HG03095 (cell line): ENCODE data around the gene FGFR2.

Source experiments
- ATAC-seq: cut with Tn5 transposase; IDR thresholded peaks from one replicate; pipeline ENCODE4 v1.9.1; 2021; ENCODE audit warnings: moderate library complexity; ENCODE audit not compliant: unreplicated experiment

FGFR2 gene

GRCh38 chr10:121598263-121599249, at the start of gene FGFR2:
TSS of gene FGFR2 (minus strand) at chr10:121598444. CDS start at chr10:121593817, 4,627 bp downstream.
- ATAC-seq, result peak; percentile 66

GRCh38 chr10:121647401-121647800, 49.2 kb upstream of the FGFR2 start:
- ATAC-seq, result no peak

DNA sequence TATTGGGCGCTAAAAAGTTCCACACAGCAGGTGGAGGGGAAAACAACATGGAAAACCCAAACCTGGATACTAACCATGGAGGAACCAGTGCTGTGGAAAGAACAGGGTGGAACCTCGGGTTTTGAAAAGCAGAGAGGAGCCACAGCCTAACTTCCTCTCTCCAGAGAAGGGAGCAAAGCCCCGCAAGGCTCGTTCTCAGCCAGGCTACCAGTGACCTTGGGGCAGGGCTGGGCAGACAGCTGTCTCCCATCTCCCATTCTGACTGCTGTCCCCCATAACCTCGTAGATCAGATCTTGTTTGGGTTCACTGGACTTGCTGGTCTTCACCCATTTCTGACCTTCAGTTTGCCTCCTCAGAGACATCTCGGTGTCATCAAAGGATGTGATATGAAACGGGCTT, 47.5 kb upstream of the FGFR2 start:
- no peak for ATAC-seq

- no peak for ATAC-seq
Observed at GRCh38 chr10:121644501-121644900, 46.3 kb upstream of the FGFR2 start.

DNA sequence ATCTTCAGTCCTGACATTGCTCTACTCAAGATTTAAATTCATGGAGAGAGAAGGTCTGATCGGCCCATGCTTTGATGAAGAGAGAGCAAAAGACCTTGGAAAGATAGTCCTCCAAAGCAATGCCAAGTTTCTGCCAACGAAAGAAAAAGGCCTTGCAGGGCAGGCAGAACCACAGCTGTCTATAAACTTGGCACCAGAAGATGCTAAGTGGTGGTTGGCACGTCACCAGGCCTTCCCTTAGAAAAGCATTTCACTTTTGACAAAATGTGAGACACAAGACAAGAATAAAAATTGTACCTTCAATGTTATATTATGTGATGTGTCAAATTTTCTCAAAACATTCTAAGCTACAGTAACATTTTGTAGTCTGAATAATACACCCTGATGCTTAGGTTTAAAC, 42.0 kb upstream of the FGFR2 start:
- ATAC-seq, result no peak

- no peak for ATAC-seq
Observed at GRCh38 chr10:121639416-121639815, 41.2 kb upstream of the FGFR2 start.

DNA sequence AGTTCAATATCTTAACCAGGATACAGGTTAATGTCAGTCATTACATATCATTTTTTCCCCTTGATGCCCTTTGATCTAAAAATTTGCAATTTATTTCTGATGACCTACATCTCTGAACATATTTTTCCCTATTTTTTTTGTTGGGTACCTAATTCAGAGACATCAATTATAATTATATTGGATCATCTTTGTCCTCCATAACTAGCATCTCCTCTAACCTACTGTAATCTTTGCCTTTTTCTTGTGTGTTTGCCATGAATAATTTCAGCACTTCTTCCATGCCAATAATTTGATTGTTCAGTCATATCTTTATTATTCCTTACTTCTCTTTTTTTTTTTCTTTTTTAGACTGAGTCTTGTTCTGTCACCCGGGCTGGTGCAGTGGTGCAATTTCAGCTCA, 39.2 kb upstream of the FGFR2 start:
- no peak for ATAC-seq

GRCh38 chr10:121633056-121633455, 34.8 kb upstream of the FGFR2 start:
- no peak for ATAC-seq

DNA sequence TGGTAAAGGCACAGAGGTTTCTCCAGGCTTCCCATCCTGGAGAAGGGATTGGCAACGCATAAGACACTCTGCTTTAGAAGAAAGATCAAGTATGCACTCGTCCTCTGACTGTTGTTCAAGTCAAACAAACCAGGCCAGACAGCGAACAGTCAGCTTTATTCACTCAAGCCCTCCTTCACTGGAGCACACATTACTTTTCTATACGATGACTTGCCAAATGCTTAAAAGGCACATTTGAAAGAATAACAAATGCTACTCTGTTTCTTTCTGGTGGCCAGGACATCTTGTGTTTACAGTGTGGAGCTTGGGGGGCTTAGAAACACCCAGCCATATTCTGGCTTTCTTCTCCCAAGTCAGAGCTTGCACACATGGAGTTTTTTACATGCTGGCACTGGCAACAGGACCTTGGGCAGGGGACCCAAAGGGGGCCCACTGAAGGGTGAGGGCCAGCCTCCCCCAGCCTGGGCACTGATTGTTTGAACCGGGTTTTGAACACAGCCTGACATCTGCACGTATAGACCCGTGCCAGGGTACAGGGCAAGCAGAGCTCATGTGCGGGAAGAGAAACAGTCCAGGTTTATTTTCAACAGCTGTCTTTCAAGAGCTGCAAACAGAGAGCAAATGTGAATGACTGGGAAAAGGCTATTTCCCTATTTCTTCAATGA, 33.3 kb upstream of the FGFR2 start:
- ATAC-seq, result no peak

- ATAC-seq, result no peak
Observed at GRCh38 chr10:121628859-121629258, 30.6 kb upstream of the FGFR2 start.

- ATAC-seq, result no peak
Observed at GRCh38 chr10:121627876-121628581, 29.8 kb upstream of the FGFR2 start.

DNA sequence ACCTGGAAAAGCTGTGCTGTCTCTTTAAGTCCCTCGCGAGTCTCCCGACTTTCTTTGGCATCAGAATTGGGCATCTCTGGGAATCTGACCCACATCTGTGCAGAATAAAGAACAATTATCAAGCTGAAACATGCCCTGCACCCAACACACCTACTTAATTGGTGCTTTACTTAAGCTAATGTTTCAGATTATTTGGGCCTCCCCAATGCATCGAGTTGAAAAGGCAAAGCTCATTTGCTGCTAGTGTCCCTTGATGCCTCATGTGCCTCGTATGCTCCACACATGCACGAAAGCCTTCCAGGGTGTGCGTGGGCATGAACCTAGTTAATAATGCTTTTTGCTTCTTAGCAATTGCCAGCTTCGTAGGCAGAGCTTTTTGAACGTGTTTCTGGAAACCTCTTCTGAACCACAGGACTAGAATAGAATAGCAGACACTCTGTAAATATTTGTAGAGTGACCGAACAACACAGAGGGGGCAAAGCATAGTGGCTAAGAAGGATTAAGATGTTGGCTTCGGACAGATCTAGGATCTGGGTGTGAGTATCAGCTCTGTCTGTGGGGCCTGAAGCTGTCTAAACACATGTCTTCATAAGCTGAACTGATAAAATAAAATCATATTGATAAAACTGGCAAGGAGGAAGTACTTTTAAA, 26.7 kb upstream of the FGFR2 start:
- no peak for ATAC-seq

GRCh38 chr10:121618906-121619305, 20.7 kb upstream of the FGFR2 start:
- ATAC-seq, result no peak

DNA sequence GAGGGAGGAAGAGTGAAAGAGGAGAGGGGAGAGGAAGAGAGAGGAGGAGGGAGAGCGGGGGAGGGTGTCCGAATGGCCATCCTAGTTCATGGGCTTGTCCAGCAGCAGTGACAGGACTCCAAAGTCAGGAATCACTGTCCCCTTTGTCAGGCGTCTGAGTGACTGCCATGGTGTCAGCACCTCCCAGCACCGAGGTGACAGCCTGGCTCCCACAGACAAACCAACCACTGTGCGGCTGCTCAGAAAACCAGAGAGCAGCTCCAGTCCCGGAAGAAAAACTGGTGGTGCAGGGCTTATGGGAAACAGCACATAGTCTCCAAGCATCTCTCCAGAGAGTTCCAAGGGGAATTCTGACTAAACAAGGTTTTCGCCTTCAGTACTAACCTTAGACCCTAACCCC, 18.9 kb upstream of the FGFR2 start:
- no peak for ATAC-seq

- ATAC-seq, result no peak
Observed at GRCh38 chr10:121616291-121616690, 18.0 kb upstream of the FGFR2 start.

GRCh38 chr10:121615836-121616235, 17.6 kb upstream of the FGFR2 start:
- ATAC-seq, result no peak

DNA sequence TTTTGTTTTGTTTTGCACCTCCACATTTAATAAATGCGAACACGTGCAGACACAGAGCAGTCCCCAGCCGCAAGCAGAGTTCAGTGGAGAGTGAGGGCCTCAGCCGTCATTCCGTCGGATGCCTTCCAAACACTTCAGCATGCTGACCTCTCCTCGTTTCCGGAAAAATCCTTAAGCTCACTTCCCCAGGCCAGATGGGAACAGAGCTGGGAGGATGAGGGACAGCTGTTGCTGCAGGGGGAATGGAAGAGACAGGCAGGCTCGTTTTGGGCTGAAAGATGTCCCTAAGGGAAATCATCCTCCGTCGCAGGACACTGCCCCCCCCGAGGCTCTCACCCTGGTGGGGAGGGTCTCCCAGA, 17.2 kb upstream of the FGFR2 start:
- ATAC-seq, result no peak

- no peak for ATAC-seq
Observed at GRCh38 chr10:121614613-121615434, 16.6 kb upstream of the FGFR2 start.

- no peak for ATAC-seq
Observed at GRCh38 chr10:121613456-121613855, 15.2 kb upstream of the FGFR2 start.
